HG03565 (cell line): Measurements from ENCODE around the gene KIF26B.

ENCODE experiments used
- ATAC-seq: cut with Tn5 transposase; IDR thresholded peaks from one replicate; pipeline ENCODE4 v1.9.1; 2021; ENCODE audit warnings: mild to moderate bottlenecking, moderate library complexity; ENCODE audit not compliant: unreplicated experiment

The KIF26B gene

GRCh38 chr1:245484176-245484575 is 329.4 kb downstream of the KIF26B start:
- no peak for ATAC-seq

GRCh38 chr1:245485996-245486395 is 331.2 kb downstream of the KIF26B start:
- no peak for ATAC-seq

- ATAC-seq: no peak
Observed at GRCh38 chr1:245486775-245487470, 332.1 kb downstream of the KIF26B start.

GRCh38 chr1:245488346-245489129 is 333.8 kb downstream of the KIF26B start:
- ATAC-seq: no peak

GRCh38 chr1:245489838-245490237 is 335.1 kb downstream of the KIF26B start:
- ATAC-seq: no peak

GRCh38 chr1:245493029-245493428 is 338.2 kb downstream of the KIF26B start:
- ATAC-seq: no peak

GRCh38 chr1:245495681-245496080 is 340.9 kb downstream of the KIF26B start:
- no peak for ATAC-seq

- ATAC-seq: no peak
Observed at GRCh38 chr1:245500546-245500945, 345.8 kb downstream of the KIF26B start.

- no peak for ATAC-seq
Observed at GRCh38 chr1:245501633-245502032, 346.8 kb downstream of the KIF26B start.

- ATAC-seq: no peak
Observed at GRCh38 chr1:245503548-245503947, 348.8 kb downstream of the KIF26B start.

GRCh38 chr1:245510144-245510543 is 355.4 kb downstream of the KIF26B start:
- no peak for ATAC-seq

- ATAC-seq: no peak
Observed at GRCh38 chr1:245512181-245512888, 357.6 kb downstream of the KIF26B start.

- no peak for ATAC-seq
Observed at GRCh38 chr1:245512980-245513578, 358.3 kb downstream of the KIF26B start.

GRCh38 chr1:245516284-245516759 is 361.5 kb downstream of the KIF26B start:
- no peak for ATAC-seq

- ATAC-seq: no peak
Observed at GRCh38 chr1:245520611-245521010, 365.8 kb downstream of the KIF26B start.

- ATAC-seq: no peak
Observed at GRCh38 chr1:245526141-245526540, 371.4 kb downstream of the KIF26B start.

- ATAC-seq: no peak
Observed at GRCh38 chr1:245528258-245528635, 373.5 kb downstream of the KIF26B start.

GRCh38 chr1:245530937-245531336 is 376.2 kb downstream of the KIF26B start:
- ATAC-seq: no peak

GRCh38 chr1:245537992-245538391 is 383.2 kb downstream of the KIF26B start:
- no peak for ATAC-seq

- no peak for ATAC-seq
Observed at GRCh38 chr1:245538671-245539070, 383.9 kb downstream of the KIF26B start.

- no peak for ATAC-seq
Observed at GRCh38 chr1:245541369-245541768, 386.6 kb downstream of the KIF26B start.
